SK-N-DZ (cell line): ENCODE measurements around the gene ARHGAP8.

Source experiments
- DNase-seq: peaks from one replicate; pipeline ENCODE4 v3.0.0-alpha.2; 2015; ENCODE audit warnings: low spot score

Gene ARHGAP8

DNA sequence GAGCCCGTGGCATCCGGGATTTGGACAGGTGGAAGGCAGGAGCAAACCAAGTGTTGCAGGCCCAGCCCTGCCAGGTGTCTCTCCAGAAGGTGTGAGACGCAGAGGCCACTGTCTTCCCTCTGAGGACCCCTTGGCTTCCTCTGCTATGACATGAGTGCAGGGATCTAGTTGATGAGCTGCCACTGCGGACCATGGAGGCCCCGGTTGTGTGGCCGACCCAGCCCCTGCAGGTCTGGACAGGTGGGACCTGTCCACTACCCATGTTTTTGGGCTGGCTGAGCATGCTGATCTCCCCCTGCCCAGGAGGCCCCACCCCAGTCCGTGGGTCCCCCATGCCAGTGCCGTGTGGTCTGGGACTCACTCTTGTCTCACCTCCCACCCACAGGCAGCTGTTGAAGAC, 27.5 kb upstream of the ARHGAP8 start:
- no peak for DNase-seq

DNA sequence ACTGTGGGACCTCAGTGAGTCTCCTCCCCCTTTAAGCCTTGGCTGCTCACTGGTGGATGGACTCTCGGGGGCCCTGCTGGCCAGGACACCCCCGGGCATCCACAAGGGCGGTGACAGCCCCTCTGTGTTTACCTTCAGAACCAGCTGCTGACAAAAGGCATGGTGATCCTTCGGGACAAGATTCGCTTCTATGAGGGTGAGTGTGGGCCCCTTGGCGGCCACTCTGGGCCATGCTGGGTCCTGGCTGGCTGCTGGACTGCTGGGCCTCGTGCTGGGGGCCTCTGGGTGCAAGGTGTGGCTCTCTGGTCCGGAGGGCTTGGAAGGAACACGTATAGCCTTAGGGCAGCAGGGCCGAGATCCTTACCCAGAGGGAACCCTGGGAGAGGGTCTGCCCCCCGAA, 25.9 kb upstream of the ARHGAP8 start:
- DNase-seq, result no peak

DNA sequence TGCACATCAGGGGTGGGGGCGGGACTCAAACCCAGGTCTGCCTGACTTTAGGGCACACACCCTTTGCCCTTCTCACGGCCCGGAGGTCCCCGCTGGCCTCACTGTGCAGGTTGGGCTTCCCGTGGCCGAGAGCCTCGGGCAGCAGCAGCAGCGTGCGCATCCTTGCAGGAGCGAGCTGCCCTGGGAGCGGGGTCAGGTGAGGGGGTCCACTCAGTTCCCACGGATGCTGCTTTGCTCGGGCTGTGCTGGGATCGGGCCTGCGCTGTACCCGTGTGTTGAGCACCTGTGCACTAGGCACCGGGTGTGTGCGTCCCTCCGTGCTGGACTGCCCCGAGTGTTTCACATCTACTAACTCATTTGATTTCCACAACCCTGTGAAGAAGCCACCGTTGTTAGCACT, 25.2 kb upstream of the ARHGAP8 start:
- DNase-seq, result no peak

- no peak for DNase-seq
These were observed 24.7 kb upstream of the ARHGAP8 start for GRCh38 chr22:44727709-44728108.

GRCh38 chr22:44728761-44729324, 23.5 kb upstream of the ARHGAP8 start:
- DNase-seq, result peak; percentile 38

- peak; percentile 52 for DNase-seq
These were observed 22.9 kb upstream of the ARHGAP8 start for GRCh38 chr22:44729391-44730021.

DNA sequence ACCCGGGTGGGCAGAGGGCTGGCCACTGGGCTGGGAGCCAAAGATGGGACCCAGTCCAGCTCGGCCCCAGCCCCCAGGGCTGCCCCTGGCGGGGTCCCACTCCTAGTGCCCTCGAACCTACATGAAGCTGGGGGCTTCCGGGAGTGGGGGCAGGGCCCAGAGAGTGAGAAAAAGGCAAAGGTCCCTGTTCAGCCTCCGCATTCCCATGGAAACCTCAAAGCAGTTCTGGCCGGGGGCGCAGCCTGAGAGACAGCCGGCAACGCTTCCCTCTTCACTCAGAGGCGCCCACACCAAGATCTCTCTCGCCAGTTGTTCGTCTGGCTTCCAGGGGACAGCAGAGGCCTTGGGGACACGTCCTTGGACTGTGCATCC, 22.4 kb upstream of the ARHGAP8 start:
- DNase-seq, result no peak

DNA sequence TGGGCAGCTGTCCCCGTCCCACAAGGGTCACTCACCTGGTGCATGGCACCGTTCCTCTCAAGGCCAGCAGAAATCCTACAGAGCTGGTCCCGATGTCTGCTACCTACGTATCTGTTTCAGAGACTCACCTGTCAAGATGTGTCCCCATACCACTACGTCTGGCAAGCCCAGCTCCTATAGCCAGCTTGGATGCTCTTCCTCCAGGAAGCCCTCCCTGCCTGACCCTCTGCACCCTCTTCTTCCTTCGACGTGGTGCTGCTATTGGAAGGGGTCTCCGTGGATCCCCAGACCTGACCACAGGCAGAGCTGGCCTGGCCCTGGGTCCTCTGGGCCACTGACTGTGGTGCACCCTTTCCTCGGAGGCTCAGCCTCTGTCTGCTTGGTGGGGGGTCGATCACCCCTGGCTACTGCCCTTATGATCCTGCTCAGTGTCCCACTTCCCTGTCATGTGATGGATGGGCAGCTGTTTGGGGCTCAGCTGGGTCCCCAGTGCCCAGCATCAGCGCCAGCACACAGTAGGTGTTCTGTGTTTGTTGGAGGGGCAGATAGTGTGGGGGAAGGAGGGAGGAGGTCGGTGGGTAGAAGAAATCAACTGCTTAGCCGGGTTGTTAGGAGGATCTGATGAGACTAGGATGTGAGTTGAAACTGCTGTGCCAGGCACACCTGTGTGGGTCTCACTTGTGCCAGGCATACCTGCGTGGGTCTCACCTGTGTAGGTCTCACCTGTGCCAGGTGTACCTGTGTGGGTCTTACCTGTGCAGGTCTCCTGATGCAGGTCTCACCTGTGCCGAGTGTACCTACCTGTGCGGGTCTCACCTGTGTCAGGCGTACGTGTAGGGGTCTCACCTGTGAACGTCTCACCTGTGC, 21.7 kb upstream of the ARHGAP8 start:
- DNase-seq, result no peak

DNA sequence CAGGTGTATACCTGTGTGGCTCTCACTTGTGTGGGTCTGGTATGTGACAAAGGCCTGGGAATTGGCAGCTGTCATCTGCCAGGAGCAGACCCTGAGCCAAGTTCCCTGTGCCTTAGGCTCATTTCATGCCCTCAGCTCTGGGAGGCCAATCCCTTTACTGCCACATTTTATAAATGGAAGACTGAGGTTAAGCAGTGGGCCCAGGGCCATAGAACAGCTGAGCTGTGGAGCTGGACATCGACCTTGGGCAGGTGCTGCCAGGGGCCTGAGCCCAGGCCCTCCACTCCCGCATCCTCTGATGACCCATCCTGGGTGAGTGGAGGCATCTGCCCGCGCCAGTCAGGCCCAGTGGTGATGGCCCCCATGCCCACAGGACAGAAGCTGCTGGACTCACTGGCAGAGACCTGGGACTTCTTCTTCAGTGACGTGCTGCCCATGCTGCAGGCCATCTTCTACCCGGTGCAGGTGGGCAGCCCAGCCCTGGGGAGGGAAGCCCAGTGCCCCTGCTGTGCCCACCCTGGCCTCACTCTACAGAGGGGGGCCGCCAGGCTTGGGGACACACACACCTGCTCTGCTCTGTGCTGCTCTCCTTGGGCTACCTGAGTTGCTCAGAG, 20.9 kb upstream of the ARHGAP8 start:
- DNase-seq, result no peak

DNA sequence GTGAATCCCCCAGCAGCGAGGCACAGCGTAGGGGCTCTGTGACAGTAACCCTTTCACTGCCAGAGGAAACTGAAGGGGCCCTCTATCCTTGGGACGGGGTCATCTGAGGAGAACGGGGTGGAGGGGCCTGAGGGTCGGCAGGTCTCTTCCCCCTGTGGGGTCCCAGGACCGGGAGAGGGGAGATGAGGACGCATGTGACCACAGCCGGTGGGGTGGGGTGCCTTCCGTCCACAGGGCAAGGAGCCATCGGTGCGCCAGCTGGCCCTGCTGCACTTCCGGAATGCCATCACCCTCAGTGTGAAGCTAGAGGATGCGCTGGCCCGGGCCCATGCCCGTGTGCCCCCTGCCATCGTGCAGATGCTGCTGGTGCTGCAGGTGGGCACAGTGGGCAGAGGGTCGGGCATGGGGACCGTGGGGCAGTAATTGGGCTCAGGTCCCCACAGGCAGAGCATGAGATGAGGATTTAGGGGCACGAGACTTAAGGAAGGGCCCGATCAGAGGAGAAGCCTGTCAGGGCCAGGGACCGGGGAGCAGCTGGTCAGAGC, 20.3 kb upstream of the ARHGAP8 start:
- DNase-seq, result no peak

- no peak for DNase-seq
These were observed 19.7 kb upstream of the ARHGAP8 start for GRCh38 chr22:44732661-44733060.

- DNase-seq, result no peak
These were observed 18.8 kb upstream of the ARHGAP8 start for GRCh38 chr22:44733426-44734106.

- DNase-seq, result no peak
These were observed 18.1 kb upstream of the ARHGAP8 start for GRCh38 chr22:44734278-44734677.

DNA sequence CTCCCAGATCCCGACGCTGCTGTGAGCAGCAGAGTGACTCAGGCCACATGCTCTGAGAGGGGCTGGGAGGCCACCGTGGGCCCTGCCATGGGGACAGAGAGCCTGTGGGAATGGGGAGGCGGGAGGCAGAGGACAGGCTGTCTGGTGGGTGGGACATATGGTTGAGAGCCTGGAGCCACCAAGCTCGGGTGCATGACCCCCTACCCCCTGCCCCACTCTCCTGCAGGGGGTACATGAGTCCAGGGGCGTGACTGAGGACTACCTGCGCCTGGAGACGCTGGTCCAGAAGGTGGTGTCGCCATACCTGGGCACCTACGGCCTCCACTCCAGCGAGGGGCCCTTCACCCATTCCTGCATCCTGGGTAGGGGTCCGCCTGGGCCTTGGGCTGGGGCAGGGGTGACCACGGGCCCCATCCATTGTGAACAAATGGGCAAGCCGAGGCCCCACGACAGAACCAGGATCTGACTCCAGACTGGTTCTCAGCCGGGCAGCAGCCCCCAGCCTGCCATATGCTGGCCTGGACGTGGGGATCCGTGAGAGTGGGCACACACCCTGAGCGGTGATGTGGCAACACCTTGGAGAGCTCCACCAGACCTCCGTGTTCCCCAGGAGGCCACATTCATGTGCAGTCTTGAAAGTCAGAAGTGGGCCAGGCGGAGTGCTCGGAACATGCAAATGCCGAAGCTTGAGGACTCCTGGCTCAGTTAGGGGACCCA, 17.4 kb upstream of the ARHGAP8 start:
- DNase-seq, result no peak

- peak; percentile 57 for DNase-seq
These were observed 16.6 kb upstream of the ARHGAP8 start for GRCh38 chr22:44735518-44736428.

DNA sequence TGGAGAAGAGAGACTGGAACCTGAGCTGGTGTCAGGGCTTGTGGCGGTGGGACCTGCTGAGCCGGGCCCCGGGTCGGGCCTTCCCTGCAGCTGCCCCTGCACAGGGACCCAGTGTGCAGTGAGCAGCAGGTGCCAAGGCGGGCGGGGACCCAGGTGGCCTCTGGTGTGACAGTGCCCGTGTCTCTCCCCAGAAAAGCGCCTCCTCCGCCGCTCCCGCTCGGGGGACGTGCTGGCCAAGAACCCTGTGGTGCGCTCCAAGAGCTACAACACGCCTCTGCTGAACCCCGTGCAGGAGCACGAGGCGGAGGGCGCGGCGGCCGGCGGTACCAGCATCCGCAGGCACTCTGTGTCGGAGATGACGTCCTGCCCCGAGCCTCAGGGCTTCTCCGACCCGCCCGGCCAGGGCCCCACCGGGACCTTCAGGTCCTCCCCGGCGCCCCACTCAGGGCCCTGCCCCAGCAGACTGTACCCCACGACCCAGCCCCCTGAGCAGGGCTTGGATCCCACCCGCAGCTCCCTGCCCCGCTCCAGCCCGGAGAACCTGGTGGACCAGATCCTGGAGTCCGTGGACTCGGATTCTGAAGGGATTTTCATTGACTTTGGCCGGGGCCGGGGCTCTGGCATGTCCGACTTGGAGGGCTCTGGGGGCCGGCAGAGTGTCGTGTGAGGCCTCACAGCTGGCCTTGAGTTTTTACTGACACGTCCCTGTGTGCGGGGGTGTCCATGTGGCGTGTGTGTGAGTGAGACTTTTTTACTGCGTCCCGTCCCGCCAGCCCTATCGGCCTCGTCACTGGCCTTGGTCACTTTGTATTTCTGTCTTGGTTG, 15.6 kb upstream of the ARHGAP8 start:
- no peak for DNase-seq

DNA sequence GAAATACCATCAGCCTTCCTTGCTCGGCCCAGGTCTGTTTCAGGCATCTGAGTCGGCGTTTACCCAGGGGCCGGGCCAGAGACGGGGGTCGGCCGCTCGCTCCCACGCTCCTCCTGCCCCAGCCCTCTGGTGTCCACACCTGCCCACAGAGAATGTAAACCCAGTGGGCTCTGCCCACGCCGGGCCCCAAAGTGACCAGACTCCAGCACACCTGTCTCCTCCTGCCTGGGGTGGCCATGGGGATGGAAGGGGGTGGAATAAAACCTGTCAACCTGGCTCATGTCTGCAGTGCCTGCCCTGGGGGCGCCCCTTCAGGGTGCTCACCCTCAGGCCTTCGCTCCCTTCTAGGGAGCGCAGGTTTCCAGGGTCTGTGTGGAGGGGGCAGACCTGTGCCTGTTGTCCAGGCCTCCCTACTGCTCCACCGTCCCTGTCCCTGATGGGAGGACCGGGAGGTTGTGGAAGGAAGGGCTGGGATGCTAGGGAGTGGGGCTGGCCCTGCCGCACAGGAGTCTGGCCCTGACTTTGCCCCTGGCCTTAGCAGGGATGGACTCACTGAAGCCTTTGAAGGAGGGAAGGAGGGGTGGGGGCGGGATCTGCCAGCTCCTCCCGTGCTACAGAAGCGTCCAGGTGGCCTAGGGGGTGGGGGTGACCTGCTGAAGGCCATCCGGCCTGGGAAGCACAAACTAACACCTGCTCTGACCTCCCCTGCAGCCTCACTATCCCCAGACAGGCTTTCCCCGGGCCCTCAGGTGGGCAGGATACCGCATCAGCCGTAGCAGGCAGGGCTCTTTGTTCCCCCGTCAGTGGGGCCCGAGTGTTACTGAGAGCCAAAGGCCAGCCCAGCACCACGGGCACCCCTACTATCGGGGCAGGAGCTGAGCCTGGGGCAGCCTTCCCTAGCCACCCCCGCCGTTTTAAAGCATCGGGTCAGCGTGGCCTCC, 14.7 kb upstream of the ARHGAP8 start:
- no peak for DNase-seq

DNA sequence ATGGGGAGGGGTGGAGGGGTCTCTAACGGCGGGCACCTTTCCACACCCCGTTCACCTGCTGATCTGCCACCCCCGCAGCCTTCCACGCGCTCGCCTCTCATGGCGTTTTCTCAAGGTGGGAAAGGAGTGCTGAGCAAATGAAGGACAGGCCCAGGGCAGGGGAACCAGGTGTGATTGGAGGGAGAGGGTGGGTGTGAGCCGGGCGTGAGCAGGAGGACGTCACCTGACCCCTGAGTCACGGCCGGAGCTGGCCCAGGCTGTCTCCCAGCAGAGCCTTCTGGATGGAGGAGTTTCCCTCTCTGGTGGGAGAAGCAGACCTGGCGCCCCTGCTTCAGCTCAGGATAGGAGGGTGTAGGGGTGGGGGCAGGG, 14.0 kb upstream of the ARHGAP8 start:
- no peak for DNase-seq
